Stomach (tissue), 4 donors: ENCODE data around the gene AK5.

Experiments
- POLR2AphosphoS5 ChIP-seq, 3 donors: sonication (generic); formaldehyde crosslinking; IDR thresholded peaks; one replicate each; pipeline ENCODE4 v1.6.1; 2016; ENCODE audit warnings: antibody characterized with exemption in 3 of 3
- TF ChIP-seq, protein P1 (sequence below), 7 experiments: fragments of 450-650 bp in 4 of 7; fragments of 200-600 bp in 3 of 7; sonication (generic) in 3 of 7; IDR thresholded peaks; one replicate each; pipeline ENCODE4 v1.5.1; 2016 to 2019; ENCODE audit warnings: antibody characterized with exemption in 7 of 7, control low read depth in 2 of 7, mild to moderate bottlenecking in 1 of 7

DNA sequence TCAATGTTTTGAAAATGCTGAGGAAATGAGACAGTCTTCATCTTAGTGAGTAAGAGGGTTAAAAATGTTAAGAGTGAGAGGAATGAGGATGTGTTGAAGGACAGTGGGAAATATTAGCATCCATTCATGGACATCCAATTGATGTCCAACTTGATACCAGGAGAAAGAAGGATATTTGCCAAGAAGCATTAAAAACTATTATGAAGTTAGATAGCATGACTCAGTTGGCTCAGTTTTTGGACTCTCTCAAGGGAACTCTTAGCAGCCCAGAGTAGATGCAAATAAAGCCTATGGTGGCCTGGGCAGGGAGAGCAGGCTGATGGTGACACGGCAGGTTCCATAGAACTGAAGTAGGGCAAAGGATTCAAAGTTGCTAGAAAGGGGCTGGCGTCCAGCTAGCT, 229.6 kb downstream of the AK5 start:
- TF ChIP-seq POLR2AphosphoS5 (IDR thresholded peaks at IDR 0.05): no peak
- TF ChIP-seq, protein P1, sequence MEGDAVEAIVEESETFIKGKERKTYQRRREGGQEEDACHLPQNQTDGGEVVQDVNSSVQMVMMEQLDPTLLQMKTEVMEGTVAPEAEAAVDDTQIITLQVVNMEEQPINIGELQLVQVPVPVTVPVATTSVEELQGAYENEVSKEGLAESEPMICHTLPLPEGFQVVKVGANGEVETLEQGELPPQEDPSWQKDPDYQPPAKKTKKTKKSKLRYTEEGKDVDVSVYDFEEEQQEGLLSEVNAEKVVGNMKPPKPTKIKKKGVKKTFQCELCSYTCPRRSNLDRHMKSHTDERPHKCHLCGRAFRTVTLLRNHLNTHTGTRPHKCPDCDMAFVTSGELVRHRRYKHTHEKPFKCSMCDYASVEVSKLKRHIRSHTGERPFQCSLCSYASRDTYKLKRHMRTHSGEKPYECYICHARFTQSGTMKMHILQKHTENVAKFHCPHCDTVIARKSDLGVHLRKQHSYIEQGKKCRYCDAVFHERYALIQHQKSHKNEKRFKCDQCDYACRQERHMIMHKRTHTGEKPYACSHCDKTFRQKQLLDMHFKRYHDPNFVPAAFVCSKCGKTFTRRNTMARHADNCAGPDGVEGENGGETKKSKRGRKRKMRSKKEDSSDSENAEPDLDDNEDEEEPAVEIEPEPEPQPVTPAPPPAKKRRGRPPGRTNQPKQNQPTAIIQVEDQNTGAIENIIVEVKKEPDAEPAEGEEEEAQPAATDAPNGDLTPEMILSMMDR (IDR thresholded peaks at IDR 0.05): no peak
